Measurements from ENCODE around the gene CYREN. TPM values are rescaled to one million over a fixed set of nuclear protein-coding genes. Genes with fewer than 3 reads are reported as not detected.

Gene CYREN
- total and polyA plus RNA-seq, 2 of the 13 experiments (the other 11 are each of a cell fraction or from before 2014, with no cell fraction given): 20.7 to 60.7 TPM

- TF ChIP-seq ZNF10 (CRISPR knock-in tag; IDR thresholded peaks at IDR 0.05; ENCODE audit: borderline replicate concordance, low read depth) (no peak), ZNF329 (CRISPR knock-in tag; IDR thresholded peaks at IDR 0.05; ENCODE audit: low read depth) (peak; percentile 71; the same call in 1 of the 2 replicates), RXRA (CRISPR knock-in tag; IDR thresholded peaks at IDR 0.05) (no peak; the same call in 1 of the 2 replicates), ZBTB40 (IDR thresholded peaks at IDR 0.05) (no peak), ZBTB40 (CRISPR knock-in tag; IDR thresholded peaks at IDR 0.05) (peak; percentile 41), ZNF136 (CRISPR knock-in tag; IDR thresholded peaks at IDR 0.05; ENCODE audit: low read depth) (no peak), ATF2 (CRISPR knock-in tag; IDR thresholded peaks at IDR 0.05) (no peak), ZBTB2 (CRISPR knock-in tag; IDR thresholded peaks at IDR 0.05; ENCODE audit: low read depth) (no peak), ZNF383 (CRISPR knock-in tag; IDR thresholded peaks at IDR 0.05; ENCODE audit: borderline replicate concordance) (no peak), ZNF737 (CRISPR knock-in tag; IDR thresholded peaks at IDR 0.05; ENCODE audit: borderline replicate concordance) (no peak), MEF2D (CRISPR knock-in tag; IDR thresholded peaks at IDR 0.05) (peak; percentile 11; the same call in 1 of the 2 replicates), ZNF710 (CRISPR knock-in tag; IDR thresholded peaks at IDR 0.05; ENCODE audit: borderline replicate concordance) (peak; percentile 28; the same call in 1 of the 2 replicates), MAZ (IDR thresholded peaks at IDR 0.05; ENCODE audit: borderline replicate concordance, low read depth, low read length) (0 out of 2 replicates have a peak, but pooled peaks have one; percentile 44), MAZ (CRISPR knock-in tag; IDR thresholded peaks at IDR 0.05; ENCODE audit: low read depth) (peak; percentile 55; the same call in 1 of the 2 replicates)
These were observed 40.9 kb upstream of the CYREN start, which contains the start of gene WDR91 (continued) for GRCh38 chr7:135211179-135211945.
